GM18499 (cell line): ENCODE measurements around the gene MUC13.

Experiments
- ATAC-seq: cut with Tn5 transposase; IDR thresholded peaks from one replicate; pipeline ENCODE4 v1.9.1; 2021; ENCODE audit warnings: moderate number of reproducible peaks; ENCODE audit not compliant: insufficient read depth, unreplicated experiment

The MUC13 gene

GRCh38 chr3:124951511-124952281 is 17.1 kb upstream of the MUC13 start:
- no peak for ATAC-seq

- ATAC-seq = no peak
Measured at GRCh38 chr3:124950026-124950425, 15.5 kb upstream of the MUC13 start.

- no peak for ATAC-seq
Measured at GRCh38 chr3:124942613-124943012, 8.1 kb upstream of the MUC13 start.

- no peak for ATAC-seq
Measured at GRCh38 chr3:124941771-124942170, 7.2 kb upstream of the MUC13 start.

GRCh38 chr3:124939661-124940060 is 5.1 kb upstream of the MUC13 start:
- ATAC-seq = no peak

GRCh38 chr3:124938896-124939295 is 4.3 kb upstream of the MUC13 start:
- ATAC-seq = no peak

GRCh38 chr3:124937049-124937448 is 2.5 kb upstream of the MUC13 start:
- ATAC-seq = no peak

- ATAC-seq = no peak
Measured at GRCh38 chr3:124935794-124936542, 1.4 kb upstream of the MUC13 start.

GRCh38 chr3:124935264-124935663 is 713 bp upstream of the MUC13 start:
- ATAC-seq = no peak

- no peak for ATAC-seq
Measured at GRCh38 chr3:124928333-124929202, 6.0 kb downstream of the MUC13 start.

- ATAC-seq = no peak
Measured at GRCh38 chr3:124927574-124928045, 6.9 kb downstream of the MUC13 start.

- no peak for ATAC-seq
Measured at GRCh38 chr3:124926426-124927101, 8.0 kb downstream of the MUC13 start.

- no peak for ATAC-seq
Measured at GRCh38 chr3:124924741-124925140, 9.8 kb downstream of the MUC13 start.

- ATAC-seq = no peak
Measured at GRCh38 chr3:124923833-124924232, 10.7 kb downstream of the MUC13 start.

GRCh38 chr3:124920718-124921117 is 13.8 kb downstream of the MUC13 start:
- no peak for ATAC-seq

- ATAC-seq = no peak
Measured at GRCh38 chr3:124919756-124920155, 14.8 kb downstream of the MUC13 start.

GRCh38 chr3:124918524-124918923 is 16.0 kb downstream of the MUC13 start:
- ATAC-seq = no peak

GRCh38 chr3:124916837-124917409 is 17.6 kb downstream of the MUC13 start:
- ATAC-seq = no peak

- no peak for ATAC-seq
Measured at GRCh38 chr3:124915254-124915653, 19.3 kb downstream of the MUC13 start.

GRCh38 chr3:124907957-124908356 is 26.6 kb downstream of the MUC13 start:
- no peak for ATAC-seq
